Stimulated activated CD8-positive, alpha-beta memory T cell treated with anti-CD3 and anti-CD28 coated beads, Interleukin-2, amount 100 ng/mL, for 1 hour (primary cell): ENCODE results near the gene RUNX1.

Source experiments
- DNase-seq, 2 donors: peaks; one replicate each; pipeline ENCODE4 v3.0.0-alpha.2; 2020; ENCODE audit warnings: low read depth in 2 of 2

The RUNX1 gene

DNA sequence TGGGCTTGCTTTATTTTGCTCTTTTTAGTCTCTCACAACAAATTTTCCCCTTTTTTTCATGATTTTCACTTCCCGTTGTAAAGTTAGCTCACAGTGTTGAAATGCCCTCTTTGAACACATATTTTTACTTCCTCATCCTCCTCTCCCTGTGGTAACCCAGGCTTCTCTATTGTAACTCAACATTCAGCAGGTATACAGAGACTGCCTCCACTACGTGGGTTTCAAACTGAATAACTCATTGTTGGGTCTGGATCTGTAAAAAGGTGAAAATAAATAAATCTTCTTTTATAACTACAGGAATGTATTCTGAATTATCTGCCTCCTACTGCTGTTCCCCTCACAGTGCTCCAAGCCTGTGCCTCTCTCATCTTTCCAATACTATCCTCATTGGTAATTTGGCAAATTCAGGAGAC, 166.4 kb downstream of the RUNX1 start:
- no peak for DNase-seq

DNA sequence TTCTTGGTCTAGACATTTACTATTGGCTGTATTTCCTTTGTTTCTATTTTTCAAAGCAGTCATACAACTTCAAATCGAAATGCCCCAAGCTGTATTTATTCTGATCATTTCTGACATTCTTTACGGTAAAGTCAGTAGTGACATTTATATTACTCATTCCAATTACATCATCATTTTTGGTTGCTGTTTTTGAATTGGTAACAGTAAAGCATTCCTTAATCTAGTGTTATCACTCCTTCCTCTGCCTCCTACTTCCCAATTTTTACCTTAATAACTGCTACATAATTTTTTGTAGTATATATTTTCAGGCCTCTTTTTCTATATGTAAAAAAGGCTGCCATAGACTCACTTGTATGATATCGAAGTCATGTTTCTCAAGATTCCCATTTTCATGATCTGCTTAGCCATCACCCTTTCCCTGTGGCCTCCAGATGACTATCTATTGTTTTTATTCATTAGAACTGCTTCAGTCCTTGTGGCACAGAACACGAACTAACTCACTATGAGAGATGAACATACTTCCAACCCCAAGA, 167.2 kb downstream of the RUNX1 start:
- no peak for DNase-seq

DNA sequence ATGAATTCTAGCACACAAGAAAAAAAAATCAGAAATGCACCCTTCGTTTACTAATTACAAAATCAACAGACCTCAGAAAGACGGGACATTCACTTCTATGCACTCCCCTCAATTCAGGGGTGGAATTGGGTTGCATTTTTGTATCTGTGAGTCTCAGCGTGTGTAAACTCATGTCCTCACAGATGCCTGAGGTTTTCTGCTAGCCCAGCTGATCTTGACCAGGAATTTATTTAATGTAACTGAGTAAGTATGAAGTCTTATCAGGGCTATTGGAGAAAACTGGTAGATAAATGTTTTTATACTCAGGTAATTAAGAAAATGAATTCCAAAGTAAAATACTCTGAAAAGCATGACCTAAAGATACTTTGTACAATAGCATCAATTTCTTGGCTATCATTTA, 167.7 kb downstream of the RUNX1 start:
- no peak for DNase-seq

DNA sequence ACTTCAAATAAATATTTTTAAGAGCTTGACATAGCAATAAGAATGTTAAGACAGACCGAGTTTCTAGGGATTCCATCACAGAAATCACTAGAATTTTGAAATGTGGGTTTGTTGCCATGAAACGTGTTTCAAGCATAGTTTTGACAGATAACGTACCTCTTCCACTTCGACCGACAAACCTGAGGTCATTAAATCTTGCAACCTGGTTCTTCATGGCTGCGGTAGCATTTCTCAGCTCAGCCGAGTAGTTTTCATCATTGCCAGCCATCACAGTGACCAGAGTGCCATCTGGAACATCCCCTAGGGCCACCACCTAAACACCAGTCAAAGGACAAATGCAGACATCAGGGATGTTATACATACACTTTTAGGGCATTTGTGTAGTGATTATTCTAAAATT, 168.7 kb downstream of the RUNX1 start:
- DNase-seq: no peak

DNA sequence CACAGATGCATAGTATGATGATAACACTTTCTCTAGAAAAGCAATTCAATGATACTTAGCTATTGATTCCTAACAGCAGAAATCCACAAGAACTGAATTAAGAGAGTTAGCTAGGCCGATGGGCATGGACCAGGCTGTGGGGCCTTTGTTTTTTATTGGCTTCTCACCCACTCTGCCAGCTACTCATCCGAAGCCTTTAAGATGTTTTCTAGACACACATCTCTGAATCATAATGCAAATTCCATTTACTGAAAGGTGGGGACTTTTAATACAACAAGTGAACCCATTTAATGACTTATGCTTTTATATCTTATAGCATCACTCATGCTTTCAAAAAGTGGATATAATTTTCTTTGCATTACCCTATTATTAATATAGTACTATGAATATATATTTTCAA, 170.2 kb downstream of the RUNX1 start:
- no peak for DNase-seq

DNA sequence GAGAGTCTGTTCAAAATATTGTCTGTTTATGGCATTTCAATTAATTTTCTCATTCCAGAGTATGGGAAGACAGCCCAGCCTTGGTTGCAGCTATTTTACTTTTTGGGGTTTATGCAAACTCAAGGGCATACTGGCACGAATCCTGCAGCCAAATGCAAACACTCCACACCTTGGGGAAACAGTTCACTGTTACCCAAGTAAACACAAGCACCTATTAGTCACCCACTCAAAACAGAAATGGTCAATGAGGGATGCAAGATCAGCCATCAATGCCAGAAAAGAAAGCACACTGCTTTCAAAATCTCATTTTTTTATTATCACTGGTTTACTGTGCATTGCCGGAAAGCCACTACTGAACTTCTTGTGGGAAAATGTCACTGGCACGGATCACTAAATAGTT, 170.6 kb downstream of the RUNX1 start:
- no peak for DNase-seq

DNA sequence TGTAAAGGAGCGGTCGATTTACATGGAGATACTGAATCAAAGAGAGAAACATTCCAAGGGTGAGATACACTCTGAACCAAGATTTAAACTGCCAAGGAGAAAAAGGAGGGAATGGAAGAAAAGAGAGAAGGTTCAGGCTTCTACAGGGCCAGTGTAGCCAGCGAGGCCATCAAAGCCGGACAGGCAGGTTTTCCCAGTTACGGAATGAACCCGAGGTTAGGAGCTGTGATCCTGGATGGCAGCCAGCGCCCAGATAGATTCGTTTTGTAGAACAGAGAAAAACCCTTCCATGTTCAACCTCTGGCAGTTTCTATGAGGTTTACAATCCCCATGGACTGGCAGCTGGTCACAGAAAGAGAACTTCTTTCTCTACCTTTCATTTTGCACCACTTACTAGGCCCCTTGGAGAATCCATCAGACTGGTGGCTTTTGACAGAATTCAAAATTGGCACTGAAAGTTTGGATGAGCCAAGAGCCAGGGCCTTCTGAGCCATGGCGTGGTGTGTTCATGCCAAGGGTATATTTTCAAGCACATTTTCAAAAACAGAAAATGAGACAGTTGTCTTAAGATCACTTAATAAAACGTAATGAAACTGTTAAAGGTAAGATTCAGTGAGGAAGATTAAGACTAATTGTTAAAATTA, 171.5 kb downstream of the RUNX1 start:
- DNase-seq: no peak

DNA sequence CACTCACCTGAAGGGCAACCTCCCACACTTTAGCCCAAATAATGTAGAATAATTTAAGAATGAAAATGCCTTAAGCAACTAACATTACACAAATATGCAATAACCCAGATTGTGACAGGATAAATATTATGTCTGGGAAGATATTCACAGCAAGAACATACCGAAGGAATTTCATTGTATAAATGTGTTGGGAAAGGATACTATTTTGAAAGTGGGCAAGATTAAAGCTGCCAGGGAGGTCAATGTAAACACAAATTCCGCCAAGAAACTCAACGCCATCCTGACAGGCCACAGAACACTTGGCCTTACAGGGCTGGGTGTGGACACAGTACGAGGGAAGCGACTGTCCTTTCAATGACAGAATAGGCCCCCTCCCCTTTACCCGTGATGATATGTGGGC, 173.3 kb downstream of the RUNX1 start:
- DNase-seq: no peak

DNA sequence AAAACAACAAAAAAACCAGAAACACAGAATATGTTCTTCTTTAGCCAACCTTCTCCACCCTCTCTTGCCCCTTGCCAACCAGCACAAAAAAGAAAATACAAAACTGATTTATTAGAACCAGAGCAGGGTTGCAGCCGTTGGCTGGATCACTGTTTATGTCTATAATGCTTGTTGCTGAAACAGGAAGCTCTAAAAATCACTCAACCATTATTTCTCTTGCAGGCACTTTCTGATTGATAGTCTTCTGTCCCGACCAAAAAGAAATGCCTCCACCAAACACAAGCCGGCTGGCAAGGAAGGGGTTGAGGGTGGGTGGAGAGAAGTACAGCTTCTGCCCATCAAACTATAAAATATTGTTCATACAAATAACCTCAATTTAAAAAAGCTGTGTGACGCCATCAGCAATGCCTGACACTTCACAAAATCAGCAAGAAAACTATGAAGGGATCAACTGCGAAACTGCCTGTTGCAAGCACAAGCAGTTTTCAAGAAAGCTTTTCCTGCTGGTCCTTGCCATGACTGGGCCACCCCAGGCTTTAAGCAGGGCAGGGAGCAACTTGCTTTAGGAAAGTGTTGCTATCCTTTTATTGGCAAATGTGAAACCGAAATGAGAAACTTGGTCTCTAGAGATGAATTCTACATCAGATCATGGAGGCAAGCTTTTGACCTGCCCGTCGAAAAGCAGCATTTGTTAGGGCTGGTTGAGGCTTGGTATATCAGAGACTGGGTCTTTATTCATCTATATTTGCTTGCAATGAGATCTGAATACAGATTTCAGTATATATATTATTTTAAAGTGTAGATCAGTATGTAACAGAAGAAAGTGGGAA, 174.2 kb downstream of the RUNX1 start:
- DNase-seq: no peak

DNA sequence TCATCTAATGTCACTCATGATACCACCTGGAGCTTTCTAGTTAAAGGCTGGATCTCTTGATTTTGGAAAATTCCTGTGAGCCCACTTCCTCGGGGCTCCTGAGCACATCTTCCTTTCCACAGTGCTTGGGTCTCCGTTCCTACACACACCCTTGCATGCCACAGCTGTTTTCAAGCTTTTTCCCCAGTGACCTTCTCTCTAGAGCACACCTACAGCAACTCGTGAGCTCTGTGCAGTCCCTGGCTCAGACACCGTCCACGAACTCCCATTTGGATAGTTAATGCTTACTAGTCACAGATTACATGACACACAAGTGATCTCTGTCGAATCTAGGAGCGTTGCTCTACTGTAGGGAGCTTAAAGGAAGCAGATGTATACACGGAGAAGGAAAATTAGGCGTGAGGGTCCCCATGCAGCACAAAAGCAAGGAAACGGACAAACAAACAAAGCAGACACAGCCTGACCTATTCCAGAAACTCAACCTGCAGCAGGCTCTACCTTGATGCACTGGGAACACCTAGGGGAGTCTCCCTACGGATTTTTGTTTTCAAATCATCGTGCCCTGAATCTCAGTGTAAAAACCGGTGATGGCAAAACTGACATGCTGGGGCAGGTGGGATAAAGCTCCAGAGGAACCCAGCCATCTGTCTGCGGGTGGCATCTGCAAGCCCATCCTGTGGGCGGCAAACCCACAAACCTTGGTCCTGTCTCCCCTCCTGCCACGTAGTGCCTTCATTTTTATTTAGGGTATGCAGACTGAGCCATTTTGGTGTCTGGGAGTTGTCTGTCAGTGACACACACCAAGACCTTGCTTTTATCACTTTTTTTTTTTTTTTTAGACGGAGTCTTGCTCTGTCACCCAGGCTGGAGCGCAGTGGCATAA, 177.8 kb downstream of the RUNX1 start:
- no peak for DNase-seq

DNA sequence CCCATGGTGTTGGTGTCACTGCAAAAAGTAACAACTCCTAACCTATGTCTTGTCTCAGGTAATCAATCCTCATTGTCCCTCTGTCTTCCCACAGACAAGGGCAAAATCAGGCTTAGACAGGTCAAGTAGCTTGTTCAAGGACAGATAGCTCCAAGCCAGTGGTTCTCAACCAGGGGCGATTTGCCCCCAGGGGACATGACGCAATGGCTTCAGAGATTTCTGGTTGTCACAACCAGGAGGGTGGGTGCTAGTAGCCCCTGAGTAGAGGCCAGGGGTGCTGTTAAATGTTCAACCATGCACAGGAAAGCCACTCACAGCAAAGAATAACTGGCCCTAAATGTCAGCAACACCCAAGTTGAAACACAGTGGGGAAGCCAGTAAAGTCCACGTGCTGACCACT, 178.9 kb downstream of the RUNX1 start:
- DNase-seq: no peak

DNA sequence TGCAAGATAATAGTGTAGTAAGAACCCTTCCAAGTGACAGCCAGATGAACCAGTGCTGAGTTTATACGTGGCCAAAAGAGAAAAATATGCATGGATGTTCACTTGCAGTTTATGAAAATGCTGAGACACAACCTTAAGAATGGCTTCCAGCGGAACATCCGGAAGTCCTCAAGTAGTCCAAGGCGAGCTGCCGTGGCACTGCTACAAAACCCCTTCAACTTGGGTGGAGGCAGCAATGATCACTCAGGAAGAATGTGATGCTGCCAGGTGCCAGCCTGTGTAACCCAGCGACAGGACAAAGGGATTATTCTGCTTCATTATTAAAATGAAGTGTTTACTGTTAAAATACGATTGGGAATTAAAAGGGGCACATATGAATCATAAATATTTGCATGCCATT, 179.6 kb downstream of the RUNX1 start:
- no peak for DNase-seq

DNA sequence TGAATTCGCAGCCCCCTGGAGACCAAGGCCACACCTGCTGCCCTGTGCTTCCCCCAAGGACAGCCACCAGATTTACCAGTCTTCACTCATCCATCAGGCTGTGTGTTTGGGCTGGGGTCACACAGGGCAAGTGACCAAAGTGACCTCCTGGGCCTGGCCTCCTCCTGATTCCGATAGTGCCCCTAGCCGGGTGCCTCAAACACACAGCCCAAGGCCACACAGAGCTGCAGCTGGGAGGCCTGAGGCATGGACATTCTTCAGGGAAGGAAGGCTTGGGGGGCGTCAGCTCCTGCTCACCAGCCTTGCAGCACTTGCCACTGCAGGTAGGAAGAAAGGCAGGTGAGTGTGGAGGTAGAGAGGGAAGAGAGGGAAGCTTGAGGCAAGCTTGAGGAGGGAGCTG, 181.3 kb downstream of the RUNX1 start:
- no peak for DNase-seq

DNA sequence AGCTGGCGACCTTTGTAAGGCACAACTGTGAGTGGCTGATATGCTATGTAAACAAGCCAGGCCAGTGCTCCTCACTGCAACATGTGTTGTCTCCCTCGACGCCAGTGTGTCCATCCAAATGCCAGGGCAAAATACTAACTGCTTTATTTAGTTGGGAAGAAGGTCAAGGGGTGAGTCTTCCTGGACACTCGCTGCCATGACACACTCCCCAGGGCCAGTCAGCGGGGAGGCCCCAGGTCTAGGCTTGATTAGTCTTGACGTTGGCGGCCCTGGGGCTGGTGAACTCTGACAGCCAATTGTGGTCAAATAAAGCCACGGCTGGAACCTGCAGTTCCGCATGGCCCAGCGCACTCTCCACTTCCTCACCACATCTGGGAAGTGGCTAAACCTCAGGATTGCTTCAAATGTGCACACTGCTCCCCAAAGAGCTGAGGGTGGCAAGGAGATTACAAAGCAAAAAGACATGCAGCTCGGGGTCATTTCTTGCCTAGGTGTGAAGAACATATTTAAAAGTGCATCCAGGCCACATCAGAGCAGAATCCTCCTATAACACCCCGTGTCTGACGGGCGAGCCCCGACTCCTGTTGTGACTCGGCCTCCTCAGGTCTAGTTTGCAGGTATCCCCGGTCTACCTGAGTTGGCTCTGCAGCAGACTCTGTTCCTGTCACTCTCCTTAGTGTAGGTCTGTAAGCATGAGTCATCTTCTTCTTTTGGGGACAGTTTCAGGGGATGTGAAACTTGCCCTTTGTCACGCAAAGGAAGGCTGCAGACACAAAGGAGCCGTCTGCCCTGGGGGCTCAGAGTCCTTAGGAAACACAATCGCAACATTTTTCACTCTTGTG, 183.5 kb downstream of the RUNX1 start:
- DNase-seq: no peak

DNA sequence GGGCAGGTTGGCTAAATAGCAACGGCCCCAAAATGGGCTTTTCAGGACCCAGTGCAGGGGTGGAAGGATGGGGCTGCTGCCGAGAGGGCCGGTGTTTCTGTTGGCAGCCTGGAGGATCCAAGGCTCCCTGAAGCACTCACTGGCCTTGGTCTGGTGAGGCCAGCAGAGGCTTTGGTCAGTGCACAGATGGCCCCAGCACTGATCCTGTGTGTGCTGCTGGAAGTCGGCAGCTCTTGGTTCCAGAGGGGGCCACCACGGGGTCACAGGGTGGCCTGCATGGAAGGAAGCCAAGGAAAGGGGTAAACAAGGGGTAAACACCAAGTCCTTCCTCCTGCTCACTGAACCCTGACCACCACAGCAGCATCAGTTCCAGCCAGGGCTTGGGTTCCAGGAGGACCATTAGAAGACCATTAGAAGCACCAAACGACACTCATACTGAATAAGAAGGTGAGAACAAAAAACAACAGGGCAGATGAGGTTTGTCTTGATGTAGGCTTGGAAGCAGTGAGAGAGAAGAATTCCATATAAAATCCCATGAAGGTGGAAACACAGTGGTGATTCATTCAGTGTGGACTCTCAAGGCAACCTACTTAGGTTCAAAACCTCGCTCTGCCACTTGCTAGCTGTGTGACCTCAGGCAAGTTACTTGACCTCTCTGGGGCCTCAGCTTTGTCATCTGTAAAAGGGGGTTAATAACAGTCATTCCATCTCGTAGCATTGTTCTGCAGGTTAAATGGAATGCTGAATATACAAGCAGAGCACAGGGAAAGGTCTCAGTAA, 184.5 kb downstream of the RUNX1 start:
- DNase-seq: no peak

DNA sequence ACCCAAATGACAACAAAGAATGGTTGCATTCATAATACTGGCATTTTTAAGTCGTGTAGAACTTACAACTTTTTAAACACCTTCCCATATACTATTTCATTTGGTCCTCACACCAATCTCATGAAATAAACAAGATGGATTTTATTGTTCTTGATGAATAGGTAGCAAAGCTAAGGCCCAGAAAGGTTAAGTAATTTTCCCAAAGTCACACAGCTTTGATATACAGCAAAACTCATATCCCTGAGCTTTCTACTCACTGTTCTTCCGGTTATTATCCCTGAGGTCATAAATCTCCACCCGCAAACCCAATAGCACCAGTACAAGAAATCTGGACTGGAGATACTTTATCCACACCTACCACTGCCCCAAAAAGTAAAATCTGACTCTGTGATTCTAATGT, 186.2 kb downstream of the RUNX1 start:
- no peak for DNase-seq

DNA sequence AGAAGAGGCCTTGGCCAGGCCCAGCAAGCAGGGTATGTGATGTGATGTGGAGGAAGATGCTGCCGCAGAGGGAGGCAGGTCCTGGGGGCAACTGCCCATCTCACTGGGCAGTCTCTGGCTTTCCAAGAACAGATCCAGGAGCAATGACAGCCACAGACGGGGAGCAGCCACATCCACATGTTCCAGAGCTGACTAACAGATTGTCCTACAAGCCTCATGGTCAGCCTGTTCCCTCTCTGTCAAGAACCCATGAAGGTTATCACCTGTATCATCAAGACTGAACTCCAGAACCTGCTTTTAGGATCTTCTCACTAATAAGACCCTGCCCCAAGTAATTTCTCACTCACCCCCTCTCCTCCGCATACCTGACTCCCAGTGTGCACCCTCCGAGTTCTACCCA, 187.8 kb downstream of the RUNX1 start:
- DNase-seq: no peak

DNA sequence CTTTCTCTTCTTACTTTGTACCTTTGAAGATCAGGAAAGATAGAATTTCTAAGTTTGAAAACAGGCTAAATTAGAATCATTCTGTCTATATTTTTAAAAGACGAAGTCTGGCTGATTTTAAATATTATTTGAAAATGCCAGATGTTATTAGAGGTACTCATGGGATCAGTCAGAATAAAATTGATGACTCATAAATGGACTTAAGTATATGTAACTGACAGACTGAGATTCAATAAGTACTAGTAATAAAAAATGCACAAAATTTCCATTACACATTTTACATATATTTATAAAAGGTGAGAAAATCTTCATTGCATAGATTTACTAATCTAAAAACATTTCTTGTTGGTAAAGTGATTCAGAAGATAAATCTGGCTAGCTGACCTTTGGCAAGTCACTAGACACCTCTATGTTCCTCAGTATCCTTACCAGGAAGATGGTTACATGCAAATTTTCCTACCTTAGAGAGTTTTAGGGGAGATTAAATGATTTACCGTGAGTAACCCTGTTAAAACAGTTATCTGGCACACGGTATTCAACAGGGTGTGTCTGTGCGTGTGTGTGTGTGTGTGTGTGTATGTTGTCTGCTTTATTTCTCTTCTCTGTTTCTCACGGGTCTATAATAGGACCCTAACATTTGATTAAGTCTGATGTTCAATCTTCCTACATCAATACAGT, 189.0 kb downstream of the RUNX1 start:
- no peak for DNase-seq

DNA sequence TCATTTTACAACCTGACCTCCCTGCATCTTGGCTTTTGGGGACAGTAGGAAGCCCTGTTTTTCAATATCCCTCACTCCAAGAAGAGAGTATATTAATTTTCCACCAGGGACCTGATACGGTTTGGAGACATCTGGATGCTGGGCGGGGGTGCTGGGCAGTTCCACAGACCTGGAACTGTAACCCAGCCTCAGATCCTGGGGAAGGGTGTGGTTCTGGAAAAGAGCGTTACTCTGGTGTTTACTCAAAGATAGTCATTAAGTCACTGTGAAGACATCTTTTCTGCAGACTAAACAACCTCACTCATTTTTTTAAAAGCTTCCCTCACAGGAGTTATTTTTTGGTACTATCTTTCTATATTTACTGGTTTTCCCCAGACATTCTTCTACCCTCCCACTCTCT, 190.5 kb downstream of the RUNX1 start:
- DNase-seq: no peak

DNA sequence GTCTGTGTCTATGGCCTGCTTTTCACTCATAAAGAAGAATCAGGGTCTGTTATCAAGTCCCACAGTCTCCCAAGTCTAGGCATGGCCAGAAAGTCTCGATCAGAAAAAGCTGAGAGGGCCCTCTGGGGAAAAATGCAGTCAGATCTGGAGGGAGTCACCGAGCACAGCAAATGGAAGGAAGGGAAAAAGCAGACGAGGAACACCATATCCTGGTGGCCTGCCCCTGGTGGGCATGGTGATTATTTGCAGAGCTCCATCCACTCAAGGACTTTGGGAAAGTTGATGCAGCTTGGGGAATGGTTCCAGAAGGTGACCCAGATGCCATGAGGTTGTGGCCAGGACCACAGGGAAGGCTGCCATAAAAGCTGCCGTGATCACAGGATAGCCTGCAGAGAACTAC, 191.2 kb downstream of the RUNX1 start:
- no peak for DNase-seq
